HL-60/S4 treated with retinoic acid at 250 ng/mL for 4 days and 3 days (cell line): ENCODE measurements around the gene S100A9.

Experiments used
- in situ Hi-C: fragments of 300-500 bp; cut with MboI; formaldehyde crosslinking; loops from 2 replicates; pipeline ENCODE4 v1.7.0; 2022; ENCODE audit warnings: low sequenced_read_pairs

The S100A9 gene

DNA sequence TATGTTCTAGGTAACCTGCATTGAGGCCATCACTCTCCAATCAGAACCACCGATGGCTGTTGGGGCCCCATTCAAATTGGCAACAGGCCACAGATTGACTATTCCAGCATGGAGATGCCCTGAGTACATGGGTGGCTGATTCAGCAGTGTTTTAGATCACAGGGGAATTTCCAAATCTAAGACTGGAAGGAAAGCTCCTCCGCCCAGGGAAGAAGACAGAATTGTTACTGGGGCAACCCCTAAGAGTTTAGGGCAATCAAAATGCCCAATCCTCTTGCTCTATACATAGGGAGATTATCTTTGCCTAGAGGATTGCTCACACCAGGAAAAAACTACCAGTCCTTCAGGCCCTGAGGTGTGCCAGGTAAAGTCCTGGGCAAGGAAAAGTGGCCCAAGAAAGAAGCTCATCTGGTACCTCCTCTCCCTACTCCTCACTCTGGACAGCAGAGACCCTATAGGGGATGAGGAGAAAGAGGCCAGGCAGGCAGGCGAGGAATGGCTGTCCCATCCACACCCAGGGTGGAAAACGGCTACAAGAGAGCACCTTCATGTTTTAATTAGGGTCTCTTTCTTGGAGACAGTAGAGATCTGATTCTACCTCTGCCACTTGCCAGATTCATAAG lies 27.4 kb downstream of the S100A9 start:
- in situ Hi-C loops = no loop called here

DNA sequence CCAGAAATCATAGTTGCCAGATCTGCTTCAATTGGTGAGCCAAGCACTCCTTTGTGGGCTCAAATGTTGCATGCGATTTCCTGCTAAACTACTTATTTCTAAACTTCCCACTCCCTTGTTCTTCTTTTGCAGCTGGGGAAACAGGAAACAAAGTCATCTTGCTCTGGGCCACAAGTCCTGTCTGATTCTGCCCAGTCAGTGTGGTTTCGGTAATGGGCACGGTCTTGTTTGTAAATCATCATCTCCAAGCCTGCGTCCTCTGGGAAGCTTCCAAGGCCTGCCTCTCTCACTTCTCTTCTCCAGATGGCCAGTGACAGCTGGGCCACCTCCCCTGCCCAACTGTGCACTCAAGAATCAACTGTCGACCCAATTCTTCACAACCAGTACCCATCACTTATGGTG lies 28.8 kb downstream of the S100A9 start:
- in situ Hi-C loops = no loop called here

DNA sequence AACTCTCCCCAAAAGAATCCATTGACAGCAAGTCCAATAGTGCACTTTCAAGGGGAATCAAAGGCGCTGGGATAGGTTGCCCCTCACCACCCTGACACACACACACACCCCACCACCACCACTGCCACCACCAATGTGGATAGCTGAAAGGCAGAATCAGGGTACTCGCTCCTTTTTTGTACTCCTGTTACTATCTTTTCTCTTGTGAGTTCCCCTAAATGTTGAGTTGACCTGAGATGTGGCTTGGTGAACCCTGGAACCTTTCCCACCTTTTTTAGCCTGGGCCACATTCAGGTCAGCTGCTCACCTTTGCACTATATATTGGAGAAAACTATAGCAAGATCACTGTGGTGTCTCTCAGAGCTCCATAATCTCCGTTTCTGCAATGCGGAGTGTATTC lies 29.3 kb downstream of the S100A9 start:
- in situ Hi-C loops = no loop called here

DNA sequence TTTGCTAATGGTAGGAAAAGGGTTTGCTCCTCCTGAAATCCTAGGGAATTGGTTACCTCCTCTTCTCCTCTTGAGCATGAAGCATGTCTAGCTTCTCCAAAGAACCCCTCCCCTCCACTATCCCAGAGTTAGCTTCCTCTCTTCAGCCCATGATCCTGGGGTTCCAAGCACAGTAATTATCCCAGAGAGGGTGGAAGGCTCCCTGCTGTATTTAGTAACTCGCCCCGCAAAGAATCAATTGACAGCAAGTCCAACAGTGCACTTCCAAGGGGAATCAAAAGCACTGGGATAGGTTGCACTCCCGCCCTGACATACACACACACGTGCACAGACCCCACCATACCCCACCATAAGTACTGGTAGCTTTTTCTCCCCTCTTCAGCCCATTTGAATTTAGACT lies 30.1 kb downstream of the S100A9 start:
- in situ Hi-C loops = no loop called here

DNA sequence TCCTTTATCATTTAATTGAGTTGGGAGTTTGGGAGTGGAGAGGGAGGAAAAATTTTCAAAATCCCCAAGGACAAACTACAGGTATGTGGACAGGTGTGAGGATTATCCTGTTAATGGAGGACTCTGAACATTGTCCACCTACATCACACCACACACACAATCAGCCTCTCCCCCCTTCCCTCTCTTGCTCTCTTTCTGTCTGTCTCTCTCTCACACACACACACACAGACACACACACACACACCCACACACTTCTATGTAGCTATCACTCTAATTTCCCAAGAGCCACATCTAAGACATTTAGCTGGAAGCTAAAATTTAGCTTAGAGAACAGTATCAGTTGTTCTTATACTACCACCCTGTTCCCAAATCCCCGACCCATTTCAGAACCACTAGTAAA lies 31.7 kb downstream of the S100A9 start:
- in situ Hi-C loops = no loop called here

DNA sequence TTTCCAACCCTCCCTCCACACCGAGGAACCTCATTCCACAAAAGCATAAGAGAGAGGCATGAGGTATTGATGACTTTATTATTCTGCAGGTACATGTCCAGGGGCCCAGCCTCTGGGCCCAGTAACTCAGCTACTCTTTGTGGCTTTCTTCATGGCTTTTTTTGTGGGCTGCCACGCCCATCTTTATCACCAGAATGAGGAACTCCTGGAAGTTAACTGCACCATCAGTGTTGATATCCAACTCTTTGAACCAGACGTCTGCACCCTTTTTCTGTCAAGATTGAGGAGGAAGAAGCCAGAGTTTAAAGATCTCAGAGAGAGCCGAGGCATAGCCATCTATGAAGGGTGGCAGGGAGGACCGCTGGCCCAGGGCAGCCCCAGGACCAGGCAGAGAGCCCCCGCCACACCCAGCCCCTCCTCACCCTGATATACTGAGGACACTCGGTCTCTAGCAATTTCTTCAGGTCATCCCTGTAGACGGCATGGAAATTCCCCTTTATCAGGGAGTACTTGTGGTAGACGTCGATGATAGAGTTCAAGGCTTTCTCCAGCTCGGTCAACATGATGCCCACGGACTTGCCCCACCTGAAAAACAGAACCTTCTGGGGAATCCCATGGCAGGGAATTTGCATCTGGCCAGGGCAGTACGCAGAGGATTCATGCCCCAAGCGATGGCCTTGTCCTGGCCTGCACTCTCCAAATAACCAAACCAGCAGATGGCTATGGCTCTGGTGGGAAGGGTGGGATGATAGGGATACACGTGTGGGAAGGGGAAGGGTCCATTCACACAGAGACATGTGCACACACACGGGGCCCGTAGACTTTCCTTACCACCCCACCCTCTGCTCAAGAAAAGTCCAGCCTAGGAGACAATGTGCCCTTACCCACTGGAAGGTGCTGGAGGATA lies 32.6 kb downstream of the S100A9 start:
- in situ Hi-C loops = no loop called here

DNA sequence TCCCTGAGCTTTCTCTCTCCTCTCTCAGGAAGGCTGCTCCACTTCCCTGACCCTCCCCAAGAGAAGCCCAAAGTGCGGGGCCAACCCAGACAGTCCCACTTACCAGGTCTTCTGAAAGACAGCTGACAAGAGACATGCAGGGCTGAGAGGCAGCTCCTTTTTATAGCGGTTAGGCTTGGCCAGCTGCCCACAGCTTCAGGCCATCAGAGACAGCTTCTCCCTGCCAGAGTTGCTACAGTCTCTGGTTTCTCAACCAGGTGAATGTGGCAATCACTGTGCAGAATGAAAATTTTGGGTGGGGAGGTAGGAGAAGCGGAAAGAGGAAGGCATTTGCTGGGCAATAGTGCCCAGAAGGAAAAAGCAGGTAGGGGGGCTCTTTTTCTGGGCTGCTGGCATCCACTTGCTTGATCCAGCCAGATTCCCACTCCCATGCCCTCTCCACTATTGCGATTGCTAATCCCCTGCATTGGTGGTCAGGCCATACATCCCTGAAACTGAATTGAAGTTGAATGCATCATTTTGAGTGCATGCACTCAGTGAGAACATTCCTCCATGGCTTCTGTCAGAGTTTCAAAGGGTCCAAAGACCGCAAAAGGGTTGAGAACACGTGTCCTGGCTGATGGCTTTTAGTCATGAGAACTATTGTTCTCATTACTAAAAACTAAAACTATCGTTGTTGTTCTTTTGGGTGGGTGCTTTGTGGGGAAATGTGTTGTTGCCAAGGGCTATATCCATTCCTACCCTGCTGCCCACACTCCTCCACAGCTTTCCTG lies 33.5 kb downstream of the S100A9 start, which contains the start of gene S100A8:
S100A8 (minus strand) TSS at position 136 of the 773 bp plus-strand sequence. CDS start 538 bp downstream, outside the sequence.
- in situ Hi-C loops = no loop called here

DNA sequence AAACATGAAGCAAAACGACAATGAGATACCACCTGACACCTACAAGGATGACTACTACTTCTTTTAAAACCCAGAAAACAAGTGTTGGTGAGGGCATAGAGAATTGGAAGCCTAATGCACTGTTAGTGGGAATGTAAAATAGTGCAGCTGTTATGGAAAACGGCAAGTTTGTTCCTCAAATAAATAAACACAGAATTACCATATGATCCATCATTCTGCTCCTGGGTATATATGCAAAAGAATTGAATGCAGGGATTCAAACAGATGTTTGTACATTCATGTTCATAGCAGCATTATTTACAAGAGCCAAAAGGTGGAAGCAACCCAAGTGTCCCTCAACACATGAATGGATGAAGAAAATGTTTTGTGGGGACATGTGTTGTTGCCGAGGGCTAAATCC lies 34.6 kb downstream of the S100A9 start:
- in situ Hi-C loops = no loop called here

DNA sequence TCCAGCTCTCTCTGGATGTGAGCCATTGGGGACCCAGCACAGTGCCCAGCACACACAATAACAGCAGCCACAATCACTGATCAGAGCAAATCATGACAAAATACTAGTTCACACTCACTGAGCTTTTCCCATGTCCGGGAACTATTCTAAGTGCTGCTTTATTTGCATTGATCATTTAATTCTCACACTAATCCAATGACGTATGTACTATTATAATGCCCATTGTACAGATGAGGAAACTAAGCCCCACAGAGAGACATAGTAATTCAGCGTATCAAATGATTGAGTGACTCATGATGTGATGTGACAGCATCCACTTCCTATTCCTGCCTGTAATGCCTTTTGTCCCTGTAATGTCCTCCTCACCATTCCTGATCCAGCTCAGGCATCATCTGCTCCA lies 35.2 kb downstream of the S100A9 start:
- in situ Hi-C loops = no loop called here

DNA sequence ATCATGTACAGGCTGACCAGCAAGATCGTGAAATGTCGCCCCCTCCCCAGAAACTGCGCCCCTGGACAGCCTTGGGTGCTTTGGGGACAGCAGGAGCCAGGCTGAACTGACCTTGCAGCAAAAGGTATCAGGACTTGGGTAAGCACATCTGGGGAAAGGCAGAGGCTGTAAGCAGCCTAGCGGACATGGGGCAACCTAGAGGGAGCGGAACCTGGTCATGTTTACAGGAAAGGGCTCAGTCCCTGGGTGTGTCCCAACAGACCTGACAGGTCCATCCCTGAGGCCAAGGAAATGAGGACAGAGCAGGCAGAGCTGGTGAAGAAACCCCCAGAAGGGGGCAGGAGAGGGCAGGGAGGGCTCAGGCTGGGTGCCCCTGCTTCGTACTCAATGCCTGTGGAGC lies 36.3 kb downstream of the S100A9 start:
- in situ Hi-C loops = no loop called here

DNA sequence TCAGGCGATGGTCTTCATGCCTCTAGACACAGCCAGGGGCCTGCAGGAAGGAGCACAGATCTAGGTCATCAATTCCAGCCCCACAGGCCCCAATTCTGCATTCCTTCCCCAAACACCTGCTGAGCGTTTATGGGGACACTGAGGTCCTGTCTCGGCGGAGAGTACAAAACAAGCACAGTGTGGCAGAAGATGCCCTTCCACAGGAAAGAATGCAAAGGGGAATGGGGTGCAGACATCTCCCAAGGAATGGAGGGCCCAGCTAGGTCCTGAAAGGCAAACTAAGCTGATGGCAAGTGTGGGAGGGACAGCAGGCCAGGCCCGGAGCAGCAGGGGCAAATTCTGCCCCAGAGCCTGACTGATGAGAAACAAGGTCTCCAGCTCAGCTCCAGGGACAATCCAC lies 36.7 kb downstream of the S100A9 start:
- in situ Hi-C loops = no loop called here

DNA sequence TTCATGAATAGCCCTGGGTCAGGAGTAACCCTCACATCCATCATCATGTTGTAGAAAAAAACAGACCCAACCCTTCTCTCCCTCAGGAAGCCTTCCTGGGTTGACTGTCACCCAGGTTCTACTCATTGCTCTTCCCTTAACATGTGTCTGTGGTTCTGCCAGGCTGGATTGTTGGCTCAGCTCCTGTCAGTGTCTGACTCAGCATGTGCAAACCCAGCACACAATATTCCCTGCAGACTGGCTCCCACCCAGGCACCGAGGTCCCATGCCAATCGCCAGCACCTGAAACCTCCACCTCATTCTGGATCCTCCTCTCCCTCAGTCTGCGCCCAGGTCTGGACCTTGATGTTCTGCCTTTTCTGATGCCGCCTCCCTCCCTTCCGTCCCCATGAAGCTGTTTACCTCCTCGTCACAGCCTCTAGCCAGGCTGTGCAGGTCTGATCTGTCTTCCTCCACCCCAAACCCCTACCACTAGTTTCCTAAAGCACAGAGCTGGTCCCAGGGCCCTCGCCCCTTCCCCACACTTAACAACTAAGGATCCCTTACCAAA lies 37.6 kb downstream of the S100A9 start:
- in situ Hi-C loops = loop anchor here (5.0 kb wide), 1 partner anchor 43 kb away; no protein-coding TSS in a partner anchor

DNA sequence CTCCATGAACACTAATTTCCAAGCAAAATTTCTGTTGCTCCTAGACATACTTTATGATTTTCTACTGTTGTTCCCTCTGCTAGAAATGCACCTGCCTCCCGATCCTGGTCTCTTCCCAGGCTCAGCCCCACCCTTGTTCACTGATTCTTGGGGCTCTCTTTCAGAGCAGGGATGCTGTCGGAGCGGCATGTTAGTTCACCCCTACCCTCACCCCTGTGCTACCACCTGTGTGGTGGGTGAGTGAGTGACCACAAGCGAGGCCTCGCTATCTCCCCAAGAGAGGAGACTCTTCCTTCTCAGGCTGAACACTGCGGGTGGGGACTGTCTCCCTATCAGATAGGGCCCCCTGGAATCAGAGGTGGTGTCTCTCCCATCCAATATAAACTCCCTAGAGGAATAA lies 38.1 kb downstream of the S100A9 start:
- in situ Hi-C loops = loop anchor here (5.0 kb wide), 1 partner anchor 43 kb away; no protein-coding TSS in a partner anchor

DNA sequence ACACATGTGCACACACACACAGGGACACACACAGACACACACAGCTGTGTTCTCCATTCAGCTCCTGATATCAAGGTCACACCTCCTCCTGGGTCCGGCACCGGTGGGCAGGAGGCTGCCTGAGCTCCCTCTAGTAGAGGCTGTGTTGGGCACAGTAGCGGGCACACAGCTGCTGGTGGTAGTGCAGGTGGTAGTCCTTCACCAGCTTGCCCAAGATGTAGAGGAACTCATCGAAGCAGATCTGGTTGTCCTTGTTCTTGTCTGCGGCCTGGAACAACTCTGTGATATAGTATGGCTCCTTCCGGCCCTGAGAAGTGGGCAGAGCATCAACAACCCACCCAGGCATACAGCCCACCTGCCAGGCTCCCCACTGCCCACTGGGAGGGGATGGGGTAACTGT lies 38.8 kb downstream of the S100A9 start:
- in situ Hi-C loops = loop anchor here (5.0 kb wide), 1 partner anchor 44 kb away; no protein-coding TSS in a partner anchor

DNA sequence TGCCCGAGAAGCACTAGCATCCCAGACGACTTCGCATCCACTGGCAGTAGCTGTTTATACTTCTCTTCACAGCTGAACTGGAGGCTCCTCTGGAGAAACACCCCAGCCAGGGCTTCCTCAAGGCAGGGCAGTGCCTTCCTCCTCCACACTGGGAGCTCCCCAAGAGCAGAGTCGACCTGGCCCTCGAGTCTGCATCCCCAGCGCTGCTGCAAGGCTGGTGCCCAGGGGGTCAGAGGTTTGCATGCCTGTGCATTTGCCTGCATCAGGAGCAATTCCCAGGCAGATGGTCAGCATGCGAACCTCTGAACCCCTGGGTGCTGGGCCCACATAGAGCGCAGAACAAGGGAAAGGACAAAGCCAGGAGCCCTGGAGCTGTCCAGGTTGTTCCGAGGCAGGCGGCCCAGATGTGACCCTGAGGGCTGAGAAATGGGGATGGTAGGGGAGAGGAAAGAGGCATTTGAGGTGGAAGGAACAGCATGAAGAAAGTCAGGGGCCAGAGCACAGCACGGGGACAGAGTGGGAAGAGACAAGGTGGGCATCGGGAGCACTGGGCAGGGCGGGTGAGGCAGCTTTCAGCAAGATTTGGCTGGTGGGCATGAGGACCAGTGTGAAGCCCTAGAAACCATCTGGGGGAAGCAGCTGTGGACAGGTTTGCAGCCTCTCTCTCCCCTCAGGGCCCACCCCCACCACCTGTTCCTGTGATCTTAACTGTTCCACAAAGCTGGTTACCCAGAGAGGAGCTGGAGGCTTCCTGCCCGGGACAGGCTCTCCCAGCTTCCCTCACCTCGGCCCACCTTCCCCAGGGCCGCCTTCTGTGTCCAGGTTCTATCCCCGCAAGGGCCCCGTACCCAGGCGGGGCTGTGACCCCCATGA lies 39.6 kb downstream of the S100A9 start:
- in situ Hi-C loops = loop anchor here (5.0 kb wide), 1 partner anchor 45 kb away; no protein-coding TSS in a partner anchor

DNA sequence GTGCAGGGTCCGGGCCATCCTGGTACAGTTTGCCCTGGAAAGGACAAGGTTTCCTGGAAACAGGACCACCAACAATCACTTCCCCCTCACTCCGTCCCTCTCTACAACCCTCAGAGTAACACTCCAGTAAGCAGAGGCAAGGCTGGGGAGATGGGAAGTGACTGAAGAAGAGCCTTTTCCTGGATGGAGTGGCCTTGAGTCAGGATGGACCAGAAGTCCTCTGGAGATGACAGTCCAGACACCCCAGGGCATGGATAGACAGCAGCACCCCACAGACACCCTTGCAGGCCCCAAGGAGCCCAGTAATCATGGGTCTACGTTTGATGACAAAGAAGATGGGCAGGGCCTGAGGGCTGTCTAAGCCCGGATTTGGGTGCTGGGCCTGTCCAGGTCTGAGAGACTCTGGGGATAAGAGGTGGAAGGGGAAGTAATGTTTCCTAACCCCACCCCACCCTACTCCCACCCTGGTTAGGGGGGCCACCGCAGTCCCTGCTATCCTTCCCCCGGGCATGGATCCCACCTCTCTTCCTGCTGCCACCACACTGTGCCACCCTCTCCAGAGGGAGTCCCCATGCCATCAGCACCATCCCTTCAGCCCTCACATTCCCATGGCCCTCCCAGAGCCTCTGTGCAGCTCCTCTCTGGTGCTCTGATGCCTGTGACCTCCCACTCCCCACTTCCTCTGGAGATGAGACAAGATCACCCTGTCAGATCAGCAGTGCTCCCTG lies 40.4 kb downstream of the S100A9 start:
- in situ Hi-C loops = loop anchor here (5.0 kb wide), 1 partner anchor 46 kb away; no protein-coding TSS in a partner anchor

DNA sequence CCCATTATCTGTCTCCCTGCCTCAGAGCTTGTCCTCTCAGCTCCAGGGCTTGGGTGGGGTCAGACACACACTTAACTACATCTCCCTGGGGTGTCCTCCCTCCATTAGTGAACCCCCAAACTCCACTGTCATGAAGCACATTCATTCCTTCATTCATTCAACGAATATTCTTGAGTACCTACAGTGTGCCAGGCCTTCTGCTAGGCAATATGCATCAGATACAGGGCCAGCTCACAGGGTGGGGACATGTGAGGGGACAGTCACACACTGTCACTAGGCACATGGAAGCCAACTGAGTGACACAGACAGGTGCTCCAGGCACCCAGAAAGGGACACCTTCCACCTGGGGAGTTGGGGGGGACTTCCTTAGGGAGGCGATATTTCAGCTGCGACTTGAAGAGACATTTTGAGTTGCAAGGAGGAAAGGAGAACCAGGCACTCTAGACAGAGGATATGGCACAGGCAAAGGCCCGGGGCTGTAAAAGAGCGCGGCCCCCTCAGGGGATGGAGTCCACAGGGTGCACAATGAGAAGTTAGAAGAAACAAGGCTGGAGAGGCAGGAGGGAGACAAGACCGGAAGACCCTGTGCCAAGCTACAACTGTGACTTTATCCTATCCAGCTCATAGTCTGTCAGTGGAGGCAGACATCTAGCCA lies 41.9 kb downstream of the S100A9 start:
- in situ Hi-C loops = loop anchor here (5.0 kb wide), 1 partner anchor 47 kb away; no protein-coding TSS in a partner anchor

DNA sequence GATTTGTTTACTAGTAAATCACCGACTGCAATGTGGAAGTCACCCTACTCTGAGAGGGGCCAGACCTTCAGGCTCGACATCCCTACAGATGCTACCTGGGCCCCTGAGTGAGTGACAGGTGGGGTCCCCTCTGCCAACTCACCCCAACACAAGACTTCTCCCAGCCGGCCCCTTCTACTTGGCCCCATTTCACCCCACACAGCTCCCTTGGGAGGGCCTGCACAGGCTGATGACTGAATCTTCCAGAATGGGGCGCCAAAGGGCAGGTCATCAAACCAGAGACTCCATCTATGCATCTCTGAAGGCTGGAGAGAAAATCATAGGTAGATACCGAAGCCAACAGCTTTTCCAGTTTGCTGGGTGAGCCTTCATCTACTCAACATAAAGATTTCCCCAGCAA lies 42.6 kb downstream of the S100A9 start:
- in situ Hi-C loops = no loop called here

DNA sequence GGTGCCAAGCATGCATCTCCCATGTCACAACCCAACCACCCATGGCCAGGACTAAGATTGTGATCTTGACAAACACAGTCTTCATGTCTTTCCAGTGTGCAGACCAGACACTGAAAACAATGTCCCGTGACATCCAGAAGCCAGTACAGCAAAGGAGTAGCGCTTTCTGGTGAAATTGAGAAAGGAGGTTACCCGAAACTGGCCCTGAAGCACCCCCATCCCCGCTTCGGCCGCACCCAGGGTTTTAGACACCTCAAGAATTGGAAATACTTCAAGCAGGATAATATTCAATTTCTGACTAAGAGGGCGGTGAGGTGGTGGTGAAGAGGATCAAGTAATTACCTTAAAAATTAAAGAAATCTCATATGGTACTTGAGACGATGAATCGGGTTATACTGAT lies 43.8 kb downstream of the S100A9 start:
- in situ Hi-C loops = no loop called here
